ENCODE results near the gene SMCO3.

The SMCO3 gene

DNA sequence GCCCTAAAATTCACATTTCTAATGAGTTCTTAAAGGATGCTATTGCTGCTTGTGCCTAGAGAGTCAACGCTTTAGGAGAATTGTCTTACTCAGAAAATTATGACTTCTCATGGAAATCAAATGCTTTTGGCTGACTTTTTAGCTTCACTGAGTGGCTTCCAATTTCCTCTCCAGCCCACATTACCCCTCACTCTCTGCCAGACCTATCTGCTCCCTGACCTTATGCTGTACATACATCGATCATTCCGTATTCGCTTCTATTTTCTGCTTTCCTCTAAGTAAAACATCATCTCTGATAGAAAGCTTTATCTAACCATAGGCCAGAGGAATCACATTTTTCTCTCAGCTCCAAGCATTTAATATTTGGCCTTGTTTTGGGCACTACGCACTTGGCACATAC is 12.5 kb upstream of the SMCO3 start:
- no peak for DNase-seq

- DNase-seq, result no peak
Measured at GRCh38 chr12:14825256-14825655, 11.3 kb upstream of the SMCO3 start.

- DNase-seq, result no peak
Measured at GRCh38 chr12:14824012-14824634, 10.1 kb upstream of the SMCO3 start.

- no peak for DNase-seq
Measured at GRCh38 chr12:14811486-14811885, 2.5 kb downstream of the SMCO3 start.

DNA sequence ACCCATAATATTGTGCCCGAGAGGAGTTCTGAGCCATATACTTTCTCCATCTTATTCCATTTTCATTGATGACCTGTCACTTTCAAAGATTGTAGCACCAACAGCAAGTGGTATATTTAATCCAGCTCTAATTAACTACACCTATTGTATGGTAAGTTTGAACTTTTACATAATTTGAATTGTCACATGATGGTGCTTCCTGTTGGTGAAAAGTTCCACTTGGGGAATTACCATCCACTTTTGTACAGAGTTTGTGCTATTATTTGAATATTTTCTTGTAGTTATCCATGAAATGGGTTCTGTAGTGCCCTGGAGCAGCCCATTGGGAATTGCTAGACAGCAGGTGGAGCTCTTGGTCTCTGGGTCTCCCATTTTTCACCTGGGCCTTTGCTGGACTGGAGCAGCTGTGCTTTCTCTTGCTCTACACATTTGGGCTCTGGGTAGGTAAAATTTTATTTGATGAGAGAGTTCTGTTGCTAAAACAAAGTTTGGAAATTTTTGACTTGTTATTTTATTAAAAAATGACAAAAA is 3.0 kb downstream of the SMCO3 start:
- no peak for DNase-seq

DNA sequence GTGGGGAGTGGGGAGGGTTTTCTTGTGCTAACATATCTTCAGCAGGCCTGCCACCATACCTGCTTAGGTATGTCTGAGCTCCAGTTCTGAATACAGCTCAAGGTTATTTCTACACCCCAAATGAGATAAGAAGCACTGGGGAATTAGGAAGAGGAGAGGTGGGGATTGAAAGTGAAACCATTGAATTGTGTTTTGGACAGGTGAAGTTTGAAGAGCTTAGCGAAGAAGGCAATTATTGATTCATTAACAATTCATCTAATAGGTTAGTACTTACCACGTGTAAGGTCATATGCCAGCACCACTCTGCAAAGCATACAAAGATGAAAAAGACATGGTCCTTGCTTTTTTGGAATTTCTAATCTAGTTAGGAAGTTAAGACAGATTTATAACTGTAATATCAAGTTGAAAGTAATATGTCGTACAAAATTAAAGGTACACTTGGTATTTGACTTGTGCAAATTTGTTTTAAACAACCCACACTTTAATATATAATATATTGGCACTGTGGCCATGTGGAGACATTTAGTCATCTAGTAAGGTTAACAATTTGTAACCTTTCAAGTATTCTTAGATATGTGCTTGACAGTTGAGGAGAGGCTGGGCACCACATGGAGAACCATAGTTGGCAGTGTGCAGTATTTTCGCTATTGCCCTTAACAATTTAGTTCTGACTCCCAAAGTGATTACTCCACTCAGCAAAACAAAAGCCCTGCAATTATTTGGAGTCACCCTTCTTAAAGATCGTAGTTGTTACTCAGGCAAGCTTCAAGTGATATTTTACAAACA is 3.6 kb downstream of the SMCO3 start:
- DNase-seq, result no peak

DNA sequence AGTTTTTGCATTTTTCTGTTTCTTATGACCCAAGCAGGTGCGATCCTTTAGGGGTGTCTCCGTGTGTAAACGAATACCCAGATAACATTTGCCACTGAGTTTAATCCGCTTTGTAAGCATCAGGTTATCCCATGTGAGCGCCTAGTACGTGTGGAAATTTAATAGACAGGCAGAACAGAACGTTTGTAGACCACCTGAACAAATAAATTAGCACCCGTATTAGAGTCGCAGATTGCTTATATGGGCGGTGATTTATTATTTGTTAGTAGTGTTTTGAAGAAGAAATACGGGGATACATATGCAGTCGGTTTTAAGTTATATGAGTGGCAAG is 10.2 kb downstream of the SMCO3 start:
- no peak for DNase-seq

DNA sequence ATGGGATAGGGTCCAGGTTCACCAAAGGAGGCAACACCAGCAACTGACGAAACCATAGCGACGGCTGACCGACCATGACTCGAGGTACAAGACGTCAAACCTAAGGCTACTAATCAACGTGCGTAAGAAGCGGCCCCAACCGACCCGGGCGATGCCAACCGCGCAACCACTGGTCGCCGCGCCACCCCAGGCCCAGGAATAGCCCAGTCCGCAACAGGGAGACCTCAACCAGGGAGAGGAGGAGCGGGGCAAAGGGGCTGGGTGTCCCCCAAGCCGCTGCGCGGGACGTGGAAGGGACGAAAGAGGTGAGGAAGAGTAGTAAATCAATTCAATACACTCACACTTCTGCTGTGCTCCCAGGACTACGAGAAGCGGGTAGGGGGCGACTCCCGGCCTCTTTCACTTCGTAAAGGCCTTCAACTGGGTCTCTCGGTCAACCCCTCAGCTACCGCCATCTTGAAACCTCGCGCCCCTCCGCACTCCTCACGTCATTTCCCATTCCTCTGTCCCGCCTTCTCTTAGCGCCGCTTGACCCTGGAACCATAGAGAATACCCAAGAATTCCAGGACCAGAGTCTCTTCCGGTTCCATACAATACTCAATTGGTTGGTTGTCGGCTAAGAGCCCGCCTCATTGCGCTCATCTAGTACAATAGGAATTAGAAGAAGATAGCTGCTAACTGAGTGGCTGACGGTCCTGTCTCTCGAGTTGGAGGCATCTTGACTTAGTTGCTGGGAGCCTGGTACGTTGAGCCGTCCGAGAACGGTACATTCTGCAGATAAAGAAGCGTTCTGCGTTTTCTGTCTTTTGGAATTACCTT is 10.8 kb downstream of the SMCO3 start, which contains the start of the genes C12orf60 and WBP11:
Gene C12orf60, plus strand, starts transcription at position 660 of the 819 bp plus-strand sequence. CDS start 19,266 bp downstream, outside the sequence.
Gene WBP11, minus strand, starts transcription at position 468 of the 819 bp plus-strand sequence. CDS start 2,095 bp downstream, outside the sequence.
- peak; percentile 91 for DNase-seq

GRCh38 chr12:14802721-14803010 is 11.3 kb downstream of the SMCO3 start:
- DNase-seq, result no peak

DNA sequence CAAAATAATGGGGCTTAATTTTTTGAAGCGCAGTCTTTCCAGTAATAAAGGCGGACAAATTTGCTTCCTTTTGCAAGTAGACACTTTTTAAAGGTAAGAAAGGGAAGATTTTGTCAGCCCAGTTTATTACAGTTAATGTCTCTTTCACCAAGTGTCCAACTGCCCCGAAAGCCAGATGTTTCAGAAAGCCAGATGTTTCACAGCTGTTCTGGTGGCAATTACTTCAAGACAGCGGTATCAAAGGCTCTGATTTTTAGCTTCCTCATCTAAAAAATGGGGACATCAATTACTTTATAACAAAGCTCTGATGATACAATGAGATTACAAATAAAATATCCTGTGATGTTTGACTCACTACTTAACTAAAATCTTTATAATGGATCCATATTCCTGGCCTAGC is 11.7 kb downstream of the SMCO3 start:
- DNase-seq, result no peak

DNA sequence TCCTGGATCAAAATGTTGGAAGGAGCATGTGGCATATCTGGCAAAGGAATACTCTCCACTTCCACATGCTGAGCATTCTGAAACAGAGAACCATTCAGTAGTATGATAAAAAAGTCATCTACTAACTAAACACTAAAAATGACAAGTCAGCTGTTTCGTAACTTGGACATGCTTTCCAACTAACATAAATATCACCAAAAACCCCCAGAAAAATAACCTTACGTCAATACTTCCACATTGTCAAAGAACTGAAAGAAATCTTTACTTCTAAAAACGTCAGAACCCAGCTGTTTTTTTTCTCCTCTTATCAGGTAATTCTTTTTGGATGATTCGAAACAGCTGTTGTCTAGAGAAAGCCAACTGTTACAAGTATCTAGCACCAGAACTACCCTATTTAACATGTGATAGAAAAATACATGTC is 18.9 kb downstream of the SMCO3 start:
- no peak for DNase-seq

GRCh38 chr12:14785568-14785967 is 28.4 kb downstream of the SMCO3 start:
- DNase-seq, result no peak

DNA sequence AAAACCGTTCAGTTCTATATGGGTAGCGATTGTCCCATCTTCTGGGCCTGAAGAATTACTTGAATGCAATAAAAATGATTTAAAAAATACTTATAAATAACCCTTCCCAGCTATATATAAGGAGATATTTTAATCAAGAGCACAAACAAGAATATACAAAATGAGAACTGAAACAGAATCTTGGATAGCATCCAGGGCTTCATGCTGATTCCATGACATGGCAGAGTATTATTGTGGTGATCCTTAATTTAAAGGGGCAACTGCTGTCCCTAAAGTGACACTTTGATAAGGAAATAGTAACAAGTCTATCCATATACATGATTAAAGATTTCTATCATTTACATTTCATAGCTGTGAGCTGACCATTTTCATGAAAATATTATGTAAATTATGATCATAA is 29.5 kb downstream of the SMCO3 start:
- no peak for DNase-seq

GRCh38 chr12:14782756-14783155 is 31.2 kb downstream of the SMCO3 start:
- DNase-seq, result no peak

GRCh38 chr12:14781563-14781962 is 32.4 kb downstream of the SMCO3 start:
- no peak for DNase-seq

GRCh38 chr12:14780859-14781258 is 33.1 kb downstream of the SMCO3 start:
- DNase-seq, result no peak

GRCh38 chr12:14779834-14780233 is 34.1 kb downstream of the SMCO3 start:
- no peak for DNase-seq

DNA sequence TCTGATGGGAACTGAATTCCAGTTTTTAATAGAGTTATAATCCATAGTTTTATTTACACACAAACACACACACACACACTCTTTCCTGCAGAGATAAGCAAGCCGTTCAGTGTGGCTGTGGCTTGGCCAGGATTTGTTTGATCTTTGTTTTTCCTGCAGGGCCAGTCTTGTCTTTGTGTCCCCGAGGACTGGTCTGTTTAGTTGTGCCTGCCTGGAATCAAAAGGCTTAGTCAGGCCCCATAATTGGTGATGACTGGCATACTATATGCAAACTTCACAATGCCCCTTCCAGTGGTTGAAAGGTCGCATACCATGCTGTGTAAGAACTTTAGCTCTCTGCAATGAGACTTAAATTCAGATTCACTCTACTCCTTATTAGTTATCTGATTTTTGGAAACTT is 36.7 kb downstream of the SMCO3 start:
- DNase-seq, result no peak

DNA sequence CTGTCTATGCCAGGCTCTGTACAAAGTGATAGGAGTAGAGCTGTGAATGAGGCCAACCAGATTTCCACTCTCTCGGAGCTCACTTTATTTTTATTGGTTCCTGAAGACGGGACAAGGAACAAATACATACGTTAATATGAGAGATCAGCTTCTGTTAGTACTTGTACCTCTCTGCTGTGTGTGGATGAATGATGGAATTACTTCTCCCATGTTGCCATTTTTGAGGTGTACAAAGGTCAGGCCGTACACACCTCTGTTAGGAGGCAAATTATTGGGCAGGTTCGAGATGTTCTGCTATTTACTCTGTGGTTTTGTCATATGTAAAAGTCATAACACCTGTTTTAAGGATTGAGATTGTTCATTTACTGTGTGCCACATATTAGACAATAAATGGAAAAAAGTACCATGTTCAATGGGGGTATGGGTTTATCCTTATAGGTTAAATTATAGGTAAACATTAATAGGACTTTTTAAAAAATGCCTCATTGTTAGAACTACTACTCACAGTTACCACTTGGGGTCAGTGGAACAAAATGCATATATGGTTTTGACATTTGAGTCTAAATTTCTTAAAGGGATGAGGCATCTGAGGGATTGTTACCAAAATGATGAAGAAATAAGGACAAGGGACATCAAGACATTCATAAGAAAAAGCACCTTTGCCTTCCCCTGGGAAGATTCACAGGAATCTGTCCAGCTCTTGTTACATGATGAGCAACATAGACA is 37.6 kb downstream of the SMCO3 start:
- DNase-seq, result no peak

GRCh38 chr12:14775636-14775980 is 38.4 kb downstream of the SMCO3 start:
- DNase-seq, result no peak

GRCh38 chr12:14774906-14775635 is 38.9 kb downstream of the SMCO3 start:
- peak; percentile 28 for DNase-seq
